GM21576 (cell line): ENCODE measurements around the gene RSRC1.
A peak's percentile ranks its signal among the peaks of the same experiment; 100 is the strongest.
"Not testable (repeated sequence)": the region's sequence is repeated elsewhere in the genome, so short reads cannot be mapped to it uniquely, and the experiment has no call there.

Experiments
- ATAC-seq: cut with Tn5 transposase; IDR thresholded peaks from one replicate; pipeline ENCODE4 v1.9.1; 2021; ENCODE audit warnings: mild to moderate bottlenecking, moderate library complexity; ENCODE audit not compliant: unreplicated experiment

Gene RSRC1, protein sequence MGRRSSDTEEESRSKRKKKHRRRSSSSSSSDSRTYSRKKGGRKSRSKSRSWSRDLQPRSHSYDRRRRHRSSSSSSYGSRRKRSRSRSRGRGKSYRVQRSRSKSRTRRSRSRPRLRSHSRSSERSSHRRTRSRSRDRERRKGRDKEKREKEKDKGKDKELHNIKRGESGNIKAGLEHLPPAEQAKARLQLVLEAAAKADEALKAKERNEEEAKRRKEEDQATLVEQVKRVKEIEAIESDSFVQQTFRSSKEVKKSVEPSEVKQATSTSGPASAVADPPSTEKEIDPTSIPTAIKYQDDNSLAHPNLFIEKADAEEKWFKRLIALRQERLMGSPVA

DNA sequence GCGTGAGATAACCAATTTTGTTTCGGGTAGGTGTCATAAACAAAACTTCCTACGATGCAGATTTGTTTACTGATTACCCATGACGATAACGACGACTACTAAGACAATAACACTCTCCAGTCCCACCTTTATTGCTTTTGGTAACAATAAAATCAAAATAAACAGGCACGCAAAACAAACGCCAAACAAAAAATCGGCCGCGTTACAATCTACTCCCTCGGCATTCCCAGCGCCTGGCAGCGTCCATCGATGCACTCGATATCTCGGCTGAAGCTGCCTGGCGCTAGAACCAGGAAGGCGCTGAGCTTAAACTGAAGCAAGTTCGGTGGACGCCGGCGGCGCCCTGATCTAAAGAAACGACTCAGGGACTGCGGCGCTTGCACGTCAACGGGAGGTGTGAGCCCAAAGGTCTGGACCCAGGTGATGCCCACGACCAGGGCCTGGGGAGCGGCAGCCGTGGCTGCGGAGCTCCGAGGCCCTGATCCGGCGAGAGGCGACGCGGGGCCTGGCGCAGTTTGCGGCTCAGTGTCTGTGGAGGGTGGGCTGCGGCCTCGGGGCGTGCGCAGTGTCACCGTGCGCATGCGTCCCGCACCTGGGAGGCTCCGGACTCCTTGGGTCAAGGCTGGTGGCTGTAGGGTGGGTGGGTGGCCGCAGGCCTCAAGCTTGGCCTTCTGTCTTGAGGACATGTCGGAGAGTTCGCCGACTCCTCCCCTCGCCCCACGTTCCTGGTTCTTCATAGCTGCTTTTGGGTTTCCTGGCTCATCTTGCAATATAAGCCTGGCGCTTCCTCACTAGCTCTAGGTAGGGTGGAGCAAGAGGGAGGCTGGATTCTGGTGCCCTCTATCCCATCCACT, at the start of gene RSRC1:
Gene RSRC1 (plus strand): TSS at position 286 of the 854 bp plus-strand sequence. CDS start 12,016 bp downstream, outside the sequence.
- ATAC-seq = peak; percentile 78

GRCh38 chr3:158065574-158065973, 44.3 kb upstream of the RSRC1 start:
- ATAC-seq = not testable (repeated sequence)

GRCh38 chr3:158072790-158073189, 37.1 kb upstream of the RSRC1 start:
- ATAC-seq = no peak

GRCh38 chr3:158074591-158074990, 35.3 kb upstream of the RSRC1 start:
- ATAC-seq = no peak

GRCh38 chr3:158079599-158079998, 30.3 kb upstream of the RSRC1 start:
- ATAC-seq = no peak

DNA sequence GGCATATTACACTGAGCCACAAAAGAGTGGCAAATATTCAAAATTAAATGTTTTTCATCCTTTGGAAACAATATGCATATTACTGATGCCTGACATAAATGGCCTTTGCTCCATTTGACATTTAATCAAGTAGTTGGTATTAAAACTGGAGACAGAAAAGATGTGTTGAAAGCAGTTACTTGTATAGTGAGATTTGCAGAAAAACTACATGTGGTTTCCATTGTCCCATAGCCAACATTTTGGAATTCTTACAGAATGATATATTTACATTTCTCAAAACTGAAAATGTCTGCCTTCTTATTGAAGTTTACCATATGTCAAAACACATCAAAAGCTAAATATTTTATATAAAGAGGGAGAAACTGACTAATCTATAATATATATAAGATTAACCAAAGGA, 25.2 kb upstream of the RSRC1 start:
- ATAC-seq = no peak

DNA sequence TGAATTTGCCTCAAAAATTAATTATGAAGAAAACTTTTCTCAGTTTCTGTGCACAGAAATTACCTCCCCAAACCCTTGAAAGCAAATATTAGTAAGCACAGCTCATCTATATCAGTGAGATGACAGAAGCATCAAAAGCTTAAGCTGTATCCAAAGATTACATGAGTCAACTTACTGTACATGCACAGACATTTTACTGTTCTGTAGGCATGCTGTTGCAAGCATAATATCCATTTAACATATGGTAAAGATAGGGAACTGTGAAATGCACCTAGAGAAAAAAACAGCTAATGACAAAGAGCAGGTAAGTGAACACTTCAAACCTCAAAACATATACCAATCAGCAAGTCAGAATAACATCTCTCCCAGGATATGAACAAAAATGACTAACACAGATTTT, 24.5 kb upstream of the RSRC1 start:
- no peak for ATAC-seq

GRCh38 chr3:158085931-158086330, 24.0 kb upstream of the RSRC1 start:
- no peak for ATAC-seq

GRCh38 chr3:158086361-158086760, 23.5 kb upstream of the RSRC1 start:
- ATAC-seq = no peak

GRCh38 chr3:158086776-158087175, 23.1 kb upstream of the RSRC1 start:
- no peak for ATAC-seq

- no peak for ATAC-seq
These were observed 18.4 kb upstream of the RSRC1 start for GRCh38 chr3:158091531-158091930.

DNA sequence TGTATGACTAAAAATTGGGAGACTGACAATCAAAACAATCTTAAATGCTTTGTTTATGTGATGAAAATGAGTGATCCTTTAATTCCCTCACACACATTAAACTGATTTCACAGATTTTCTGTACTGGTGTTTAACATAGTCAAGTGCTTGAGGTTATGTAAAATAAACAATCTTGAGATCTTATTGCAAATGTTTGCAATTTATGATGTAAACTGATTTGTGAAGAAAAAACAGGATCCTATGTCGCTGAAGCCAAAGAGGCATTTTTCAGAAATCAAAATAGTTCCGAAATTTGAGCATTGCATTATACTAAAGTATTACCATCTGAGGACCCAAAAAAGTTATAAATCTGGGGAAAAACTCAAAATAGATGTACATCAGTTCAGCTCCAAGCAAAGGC, 16.4 kb upstream of the RSRC1 start:
- no peak for ATAC-seq

DNA sequence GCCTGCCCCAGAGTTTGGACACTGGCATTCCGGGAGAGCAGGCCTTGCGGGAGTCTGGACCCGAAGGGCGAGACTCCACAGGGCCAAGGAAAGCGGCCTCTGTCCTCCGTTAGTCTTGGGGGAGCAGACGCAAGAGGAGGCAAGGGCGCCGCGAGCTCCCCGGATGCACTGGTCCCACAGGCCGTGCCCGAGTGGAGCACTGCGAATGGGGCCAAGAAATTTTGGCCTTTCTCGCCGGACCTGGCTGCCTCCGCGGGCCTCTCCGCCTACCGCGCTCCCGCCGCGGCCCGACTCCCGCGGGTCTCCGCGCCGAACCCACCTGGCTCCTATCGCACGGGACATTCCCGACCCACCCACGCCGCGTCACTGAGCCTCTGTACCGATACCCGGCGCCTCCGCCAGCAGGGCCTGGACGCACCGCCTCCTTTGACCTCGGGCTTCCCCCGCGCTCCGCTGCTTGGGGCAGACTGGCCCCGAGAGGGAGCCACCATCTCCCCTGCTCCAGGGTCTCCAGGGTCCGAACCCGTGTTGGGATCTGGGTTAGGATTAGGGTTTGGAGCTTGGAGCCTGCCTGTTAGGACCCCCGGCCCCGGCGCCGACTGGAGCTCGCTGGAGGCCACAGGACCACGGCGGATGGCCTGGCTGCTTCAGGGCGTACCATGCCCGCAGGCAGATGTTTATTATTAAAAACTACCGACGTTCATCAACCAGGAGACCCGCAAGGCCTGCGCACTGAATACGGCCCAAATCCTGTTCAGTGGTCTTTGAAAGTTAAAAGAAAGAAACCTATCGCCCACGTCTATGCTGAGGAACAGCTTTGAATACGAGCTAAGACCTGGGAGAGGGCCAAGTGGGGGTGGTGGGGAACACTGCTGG, 15.4 kb upstream of the RSRC1 start:
- peak; percentile 50 for ATAC-seq

- peak; percentile 11 for ATAC-seq
These were observed 14.6 kb upstream of the RSRC1 start for GRCh38 chr3:158095111-158095813.

DNA sequence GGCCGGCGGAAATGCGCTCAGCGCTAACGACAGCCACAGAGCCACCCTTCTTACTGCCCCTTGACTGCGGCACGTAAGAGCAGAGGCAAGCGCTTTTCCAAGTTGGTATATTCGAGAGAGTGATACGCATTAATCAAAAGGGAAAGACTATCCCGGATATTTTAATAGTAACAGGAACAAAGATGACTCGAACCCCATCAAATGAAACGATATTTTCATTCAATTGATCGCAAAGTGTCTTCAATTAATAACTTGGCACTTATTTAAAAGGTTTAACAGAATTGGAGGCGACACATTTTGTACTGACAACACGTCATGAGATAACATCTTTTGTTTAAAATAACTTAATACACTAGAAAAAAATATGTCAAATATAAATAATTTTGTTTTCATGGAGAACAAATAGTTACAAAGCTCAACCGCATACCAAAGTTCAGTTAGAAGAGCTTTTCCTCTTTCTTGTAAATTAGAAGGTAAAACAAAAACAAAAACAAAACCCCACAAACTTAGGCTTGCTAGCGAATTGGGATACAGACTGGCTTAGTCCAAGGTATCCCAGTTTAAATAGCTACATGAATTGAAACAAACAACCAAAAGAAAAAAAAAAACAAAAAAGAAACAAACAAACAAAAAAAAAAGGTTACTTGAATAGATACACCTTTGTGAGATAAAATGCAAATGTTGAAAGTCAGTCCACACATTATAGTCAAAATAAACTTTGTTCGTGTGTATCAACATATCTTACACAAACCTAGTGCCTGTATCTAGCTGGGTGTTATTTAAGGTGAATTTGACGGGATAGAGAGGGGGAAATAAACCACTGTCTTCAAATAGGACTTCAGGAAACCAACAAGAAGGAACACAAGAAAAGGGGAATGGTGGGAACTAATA, 13.8 kb upstream of the RSRC1 start:
- ATAC-seq = no peak

DNA sequence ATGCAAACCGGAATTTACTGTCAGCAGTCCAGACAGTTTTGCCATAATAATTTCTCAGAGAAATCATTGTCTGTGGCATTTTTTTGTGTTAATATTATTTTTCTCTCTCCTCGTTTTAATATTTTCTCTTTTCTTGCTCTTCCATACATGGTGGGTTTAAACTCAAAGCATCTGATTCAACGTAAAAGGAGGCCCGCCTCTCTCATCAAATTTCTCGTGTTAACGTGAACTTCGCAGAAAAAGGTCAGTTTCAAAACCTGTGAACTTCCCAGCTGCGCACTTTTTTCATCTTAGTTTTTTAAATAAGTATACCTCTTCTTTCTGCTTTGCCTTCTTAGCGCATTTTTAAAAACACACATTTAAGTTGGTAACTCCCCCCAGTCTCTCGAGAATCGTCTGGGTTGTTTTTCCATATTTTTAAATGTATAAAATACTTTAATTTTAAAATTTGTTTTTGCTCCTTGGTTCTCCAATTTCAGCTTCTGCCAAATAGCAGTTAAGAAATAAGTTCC, 12.8 kb upstream of the RSRC1 start:
- no peak for ATAC-seq

DNA sequence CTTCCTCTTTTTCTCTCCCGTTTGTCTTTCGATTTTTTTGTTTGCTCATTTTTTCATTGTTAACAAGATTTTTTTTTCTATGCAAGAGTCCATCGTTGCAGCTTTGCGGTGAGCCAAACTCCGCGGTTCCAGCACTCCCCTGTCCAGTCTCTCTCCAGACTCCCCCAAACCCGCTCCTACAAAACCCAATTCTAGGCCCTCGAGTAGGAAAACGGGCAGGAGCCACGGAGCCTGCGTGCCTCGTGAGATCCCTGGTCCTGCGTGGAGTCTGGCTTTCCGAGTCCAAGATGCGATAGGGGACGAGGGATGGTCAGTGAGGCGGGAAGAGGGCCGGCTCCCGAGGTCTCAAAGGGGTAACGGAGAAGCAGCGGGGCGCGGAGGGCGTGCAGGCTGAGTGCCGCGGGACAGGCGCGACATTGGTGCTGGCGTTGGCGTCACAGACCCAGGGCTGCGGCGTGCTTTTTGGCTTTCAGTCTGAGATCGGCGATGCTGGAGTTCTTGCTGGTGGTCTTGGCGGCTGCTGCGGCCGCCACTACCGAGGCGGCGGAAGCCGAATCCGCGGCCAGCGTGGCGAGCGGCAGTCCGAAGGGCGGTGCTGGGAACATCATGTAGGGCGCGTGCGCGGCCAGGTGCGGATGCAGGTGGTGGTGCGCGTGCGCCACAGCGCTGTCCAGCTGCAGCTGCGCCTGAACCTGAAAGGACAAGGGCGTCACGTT, 12.1 kb upstream of the RSRC1 start:
- ATAC-seq = peak; percentile 84

GRCh38 chr3:158098309-158098639, 11.6 kb upstream of the RSRC1 start:
- no peak for ATAC-seq
